ENCODE data around the gene ZNF652.
"Not testable (repeated sequence)": the region's sequence is repeated elsewhere in the genome, so short reads cannot be mapped to it uniquely, and the experiment has no call there.

DNA sequence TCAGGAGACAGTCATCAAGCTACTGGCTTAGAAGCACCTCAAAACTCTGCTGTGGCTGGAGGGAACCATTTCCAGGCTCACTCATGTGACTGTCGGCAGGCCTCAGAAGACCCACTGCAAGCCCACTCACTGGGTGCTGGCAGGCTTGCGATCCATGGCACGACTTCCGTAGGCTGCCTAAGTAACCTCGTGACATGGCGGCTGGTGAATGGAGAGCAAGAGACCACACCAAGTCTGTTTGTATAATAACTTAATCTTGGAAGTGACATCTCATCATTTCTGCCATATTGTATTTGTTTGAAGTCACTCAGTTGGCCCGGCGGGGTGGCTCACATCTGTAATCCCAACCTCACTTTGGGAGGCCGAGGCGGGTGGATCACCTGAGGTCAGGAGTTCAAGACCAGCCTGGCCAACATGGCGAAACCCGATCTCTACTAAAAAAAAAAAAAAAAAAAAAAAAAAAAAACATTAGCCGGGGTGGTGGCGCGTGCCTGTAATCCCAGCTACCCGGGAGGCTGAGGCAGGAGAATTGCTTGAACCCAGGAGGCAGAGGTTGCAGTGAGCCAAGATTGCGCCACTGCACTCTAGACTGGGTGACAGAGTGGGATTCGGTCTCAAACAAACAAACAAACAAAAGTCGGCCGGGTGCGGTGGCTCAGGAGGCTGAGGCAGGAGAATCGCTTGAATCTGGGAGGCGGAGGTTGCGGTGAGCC, 75.6 kb downstream of the ZNF652 start:
- TF ChIP-seq, protein P1, sequence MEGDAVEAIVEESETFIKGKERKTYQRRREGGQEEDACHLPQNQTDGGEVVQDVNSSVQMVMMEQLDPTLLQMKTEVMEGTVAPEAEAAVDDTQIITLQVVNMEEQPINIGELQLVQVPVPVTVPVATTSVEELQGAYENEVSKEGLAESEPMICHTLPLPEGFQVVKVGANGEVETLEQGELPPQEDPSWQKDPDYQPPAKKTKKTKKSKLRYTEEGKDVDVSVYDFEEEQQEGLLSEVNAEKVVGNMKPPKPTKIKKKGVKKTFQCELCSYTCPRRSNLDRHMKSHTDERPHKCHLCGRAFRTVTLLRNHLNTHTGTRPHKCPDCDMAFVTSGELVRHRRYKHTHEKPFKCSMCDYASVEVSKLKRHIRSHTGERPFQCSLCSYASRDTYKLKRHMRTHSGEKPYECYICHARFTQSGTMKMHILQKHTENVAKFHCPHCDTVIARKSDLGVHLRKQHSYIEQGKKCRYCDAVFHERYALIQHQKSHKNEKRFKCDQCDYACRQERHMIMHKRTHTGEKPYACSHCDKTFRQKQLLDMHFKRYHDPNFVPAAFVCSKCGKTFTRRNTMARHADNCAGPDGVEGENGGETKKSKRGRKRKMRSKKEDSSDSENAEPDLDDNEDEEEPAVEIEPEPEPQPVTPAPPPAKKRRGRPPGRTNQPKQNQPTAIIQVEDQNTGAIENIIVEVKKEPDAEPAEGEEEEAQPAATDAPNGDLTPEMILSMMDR (IDR thresholded peaks at IDR 0.05): not testable (repeated sequence)
- TF ChIP-seq POLR2AphosphoS5 (IDR thresholded peaks at IDR 0.05): not testable (repeated sequence)

Measured in prostate gland (tissue), 2 donors.